ENCODE data around the gene DLG2. TPM values are rescaled to one million over a fixed set of nuclear protein-coding genes. Genes with fewer than 3 reads are reported as not detected.
A peak's percentile ranks its signal among the peaks of the same experiment; 100 is the strongest.
"Not testable (repeated sequence)": the region's sequence is repeated elsewhere in the genome, so short reads cannot be mapped to it uniquely, and the experiment has no call there.

Gene DLG2
- total and polyA plus RNA-seq, 2 donors: 3.4 to 42.4 TPM

GRCh38 chr11:85619499-85619898 lies 7.6 kb downstream of the DLG2 start:
- H3K4me1 ChIP-seq (ENCODE audit: insufficient read depth): no peaks in the 10 kb centered on the region

GRCh38 chr11:85611643-85612042 lies 15.5 kb downstream of the DLG2 start:
- H3K36me3 ChIP-seq (ENCODE audit: insufficient read depth); H3K4me1 ChIP-seq (ENCODE audit: insufficient read depth); DNase-seq (ENCODE audit: extremely low spot score); H3K27ac ChIP-seq (ENCODE audit: low read depth); H3K4me3 ChIP-seq (ENCODE audit: low read depth, low read length): not testable (repeated sequence)
- WGBS: 89% methylated on average over 2 of the region's 2 CpGs

More at GRCh38 chr11:85619499-85619898, 7.6 kb downstream of the DLG2 start:
- Histone ChIP-seq H3K4me3 (ENCODE audit: low read depth, low read length) (no peak overlapping the region), H3K36me3 (ENCODE audit: insufficient read depth) (no peaks in the 10 kb centered on the region), H3K27ac (ENCODE audit: low read depth) (no peak overlapping the region)
- WGBS: 81% methylated on average over 6 of the region's 6 CpGs
- no peak for DNase-seq (ENCODE audit: extremely low spot score)

- DNase-seq (ENCODE audit: extremely low spot score); H3K4me3 ChIP-seq (ENCODE audit: low read depth, low read length); H3K4me1 ChIP-seq (ENCODE audit: insufficient read depth); H3K27ac ChIP-seq (ENCODE audit: low read depth); H3K36me3 ChIP-seq (ENCODE audit: insufficient read depth): not testable (repeated sequence)
- WGBS: 74% methylated on average over 2 of the region's 2 CpGs
Measured at GRCh38 chr11:85609286-85609685, 17.9 kb downstream of the DLG2 start.

GRCh38 chr11:85608621-85609020 lies 18.5 kb downstream of the DLG2 start:
- not testable (repeated sequence) for H3K4me1 ChIP-seq (ENCODE audit: insufficient read depth); DNase-seq (ENCODE audit: extremely low spot score)

GRCh38 chr11:85606237-85606636 lies 20.9 kb downstream of the DLG2 start:
- not testable (repeated sequence) for H3K36me3 ChIP-seq (ENCODE audit: insufficient read depth); DNase-seq (ENCODE audit: extremely low spot score); H3K27ac ChIP-seq (ENCODE audit: low read depth); H3K4me1 ChIP-seq (ENCODE audit: insufficient read depth); H3K4me3 ChIP-seq (ENCODE audit: low read depth, low read length)
- WGBS: 96% methylated on average over 3 of the region's 3 CpGs

More at GRCh38 chr11:85608621-85609020, 18.5 kb downstream of the DLG2 start:
- H3K27ac ChIP-seq (ENCODE audit: low read depth); H3K4me3 ChIP-seq (ENCODE audit: low read depth, low read length); H3K36me3 ChIP-seq (ENCODE audit: insufficient read depth): not testable (repeated sequence)

GRCh38 chr11:85603220-85603619 lies 23.9 kb downstream of the DLG2 start:
- H3K4me3 ChIP-seq (ENCODE audit: low read depth, low read length): no peak overlapping the region
- H3K4me1 ChIP-seq (ENCODE audit: insufficient read depth): peaks cover 2% of the 10 kb centered on the region
- H3K36me3 ChIP-seq (ENCODE audit: insufficient read depth): no peaks in the 10 kb centered on the region
- no peak overlapping the region for H3K27ac ChIP-seq (ENCODE audit: low read depth)
- no peak for DNase-seq (ENCODE audit: extremely low spot score)
- WGBS: 89% methylated on average over 4 of the region's 4 CpGs

- Histone ChIP-seq H3K4me1 (ENCODE audit: insufficient read depth) (peaks cover 2% of the 10 kb centered on the region), H3K4me3 (ENCODE audit: low read depth, low read length) (no peak overlapping the region), H3K36me3 (ENCODE audit: insufficient read depth) (no peaks in the 10 kb centered on the region), H3K27ac (ENCODE audit: low read depth) (no peak overlapping the region)
- DNase-seq (ENCODE audit: extremely low spot score): no peak
- 98% methylated on average over 2 of the region's 2 CpGs for WGBS
Measured at GRCh38 chr11:85602526-85603213, 24.5 kb downstream of the DLG2 start.

- H3K27ac ChIP-seq (ENCODE audit: low read depth): no peak overlapping the region
- H3K4me1 ChIP-seq (ENCODE audit: insufficient read depth): peaks cover 2% of the 10 kb centered on the region
- no peak for DNase-seq (ENCODE audit: extremely low spot score)
- no peak overlapping the region for H3K4me3 ChIP-seq (ENCODE audit: low read depth, low read length)
- no peaks in the 10 kb centered on the region for H3K36me3 ChIP-seq (ENCODE audit: insufficient read depth)
- 68% methylated on average over 5 of the region's 5 CpGs for WGBS
Measured at GRCh38 chr11:85599083-85599482, 28.1 kb downstream of the DLG2 start.

GRCh38 chr11:85596886-85597285 lies 30.3 kb downstream of the DLG2 start:
- Histone ChIP-seq H3K27ac (ENCODE audit: low read depth) (no peak overlapping the region), H3K4me3 (ENCODE audit: low read depth, low read length) (no peak overlapping the region), H3K36me3 (ENCODE audit: insufficient read depth) (no peaks in the 10 kb centered on the region), H3K4me1 (ENCODE audit: insufficient read depth) (peaks cover 2% of the 10 kb centered on the region)
- WGBS: 69% methylated on average over 2 of the region's 2 CpGs
- no peak for DNase-seq (ENCODE audit: extremely low spot score)

GRCh38 chr11:85595285-85595884 lies 31.8 kb downstream of the DLG2 start:
- peak; percentile 39 for DNase-seq (ENCODE audit: extremely low spot score)
- Histone ChIP-seq H3K4me3 (ENCODE audit: low read depth, low read length) (no peak overlapping the region), H3K36me3 (ENCODE audit: insufficient read depth) (no peaks in the 10 kb centered on the region), H3K4me1 (ENCODE audit: insufficient read depth) (peaks cover 2% of the 10 kb centered on the region), H3K27ac (ENCODE audit: low read depth) (peak overlapping the region; percentile 23)

GRCh38 chr11:85590848-85591483 lies 36.2 kb downstream of the DLG2 start:
- WGBS: 75% methylated on average over 4 of the region's 4 CpGs
- no peak for DNase-seq (ENCODE audit: extremely low spot score)

GRCh38 chr11:85589373-85589772 lies 37.8 kb downstream of the DLG2 start:
- WGBS: 76% methylated on average over 3 of the region's 3 CpGs
- Histone ChIP-seq H3K36me3 (ENCODE audit: insufficient read depth) (no peaks in the 10 kb centered on the region), H3K27ac (ENCODE audit: low read depth) (no peak overlapping the region), H3K4me1 (ENCODE audit: insufficient read depth) (no peaks in the 10 kb centered on the region), H3K4me3 (ENCODE audit: low read depth, low read length) (no peak overlapping the region)
- DNase-seq (ENCODE audit: extremely low spot score): no peak

More at GRCh38 chr11:85590848-85591483, 36.2 kb downstream of the DLG2 start:
- H3K27ac ChIP-seq (ENCODE audit: low read depth): no peak overlapping the region
- H3K4me1 ChIP-seq (ENCODE audit: insufficient read depth): no peaks in the 10 kb centered on the region
- no peak overlapping the region for H3K4me3 ChIP-seq (ENCODE audit: low read depth, low read length)
- H3K36me3 ChIP-seq (ENCODE audit: insufficient read depth): no peaks in the 10 kb centered on the region

- Histone ChIP-seq H3K4me3 (ENCODE audit: low read depth, low read length) (no peak overlapping the region), H3K4me1 (ENCODE audit: insufficient read depth) (no peaks in the 10 kb centered on the region), H3K36me3 (ENCODE audit: insufficient read depth) (no peaks in the 10 kb centered on the region), H3K27ac (ENCODE audit: low read depth) (no peak overlapping the region)
- DNase-seq (ENCODE audit: extremely low spot score): no peak
- 88% methylated on average over 2 of the region's 2 CpGs for WGBS
Measured at GRCh38 chr11:85582111-85582510, 45.0 kb downstream of the DLG2 start.

- Histone ChIP-seq H3K36me3 (ENCODE audit: insufficient read depth) (no peaks in the 10 kb centered on the region), H3K27ac (ENCODE audit: low read depth) (no peak overlapping the region), H3K4me3 (ENCODE audit: low read depth, low read length) (no peak overlapping the region), H3K4me1 (ENCODE audit: insufficient read depth) (no peaks in the 10 kb centered on the region)
- no peak for DNase-seq (ENCODE audit: extremely low spot score)
- WGBS: 100% methylated on average over 1 of the region's 1 CpG
Measured at GRCh38 chr11:85575388-85575787, 51.8 kb downstream of the DLG2 start.
